ENCODE data around the gene PEAR1. TPM values are rescaled to one million over a fixed set of nuclear protein-coding genes. Genes with fewer than 3 reads are reported as not detected.

The PEAR1 gene
- total and polyA plus RNA-seq, 2 donors (not counting 1 experiment from before 2014, with no cell fraction given): 2.6 to 41.5 TPM

- Histone ChIP-seq H3K27me3 (ENCODE audit: control insufficient read depth, insufficient read depth, low read length) (peaks cover 68% of the 10 kb centered on the region), H3K4me2 (ENCODE audit: extremely low read depth, insufficient read depth, low read length) (no peak overlapping the region), H3K4me3 (replicated peaks in 1 of 4; ENCODE audit: control extremely low read depth in 1 of 4, insufficient read depth in 1 of 4, low read depth in 3 of 4, low read length in 4 of 4) (no peak overlapping the region), H3K79me2 (ENCODE audit: control insufficient read depth, insufficient read depth, low read length) (no peaks in the 10 kb centered on the region), H3K36me3 (ENCODE audit: control insufficient read depth, insufficient read depth, low read length) (no peaks in the 10 kb centered on the region), H2AFZ (ENCODE audit: low read length) (no peak overlapping the region), H3K9ac (ENCODE audit: insufficient read depth, low read length) (no peak overlapping the region), H3K4me1 (ENCODE audit: control insufficient read depth, extremely low read depth, insufficient read depth, low read length) (peaks cover 9% of the 10 kb centered on the region), H4K20me1 (ENCODE audit: control insufficient read depth, extremely low read depth, insufficient read depth, low read length) (no peaks in the 10 kb centered on the region), H3K9me3 (ENCODE audit: control insufficient read depth, insufficient read depth, low read depth, low read length) (no peaks in the 10 kb centered on the region), H3K27ac (ENCODE audit: insufficient read depth, low read length) (no peak overlapping the region)
- DNase-seq (ENCODE audit: low read depth in 2 of 2): no peak
- no peak for TF ChIP-seq EZH2 (IDR thresholded peaks at IDR 0.05; ENCODE audit: low read length, missing control alignments)
- TF ChIP-seq, protein P1, sequence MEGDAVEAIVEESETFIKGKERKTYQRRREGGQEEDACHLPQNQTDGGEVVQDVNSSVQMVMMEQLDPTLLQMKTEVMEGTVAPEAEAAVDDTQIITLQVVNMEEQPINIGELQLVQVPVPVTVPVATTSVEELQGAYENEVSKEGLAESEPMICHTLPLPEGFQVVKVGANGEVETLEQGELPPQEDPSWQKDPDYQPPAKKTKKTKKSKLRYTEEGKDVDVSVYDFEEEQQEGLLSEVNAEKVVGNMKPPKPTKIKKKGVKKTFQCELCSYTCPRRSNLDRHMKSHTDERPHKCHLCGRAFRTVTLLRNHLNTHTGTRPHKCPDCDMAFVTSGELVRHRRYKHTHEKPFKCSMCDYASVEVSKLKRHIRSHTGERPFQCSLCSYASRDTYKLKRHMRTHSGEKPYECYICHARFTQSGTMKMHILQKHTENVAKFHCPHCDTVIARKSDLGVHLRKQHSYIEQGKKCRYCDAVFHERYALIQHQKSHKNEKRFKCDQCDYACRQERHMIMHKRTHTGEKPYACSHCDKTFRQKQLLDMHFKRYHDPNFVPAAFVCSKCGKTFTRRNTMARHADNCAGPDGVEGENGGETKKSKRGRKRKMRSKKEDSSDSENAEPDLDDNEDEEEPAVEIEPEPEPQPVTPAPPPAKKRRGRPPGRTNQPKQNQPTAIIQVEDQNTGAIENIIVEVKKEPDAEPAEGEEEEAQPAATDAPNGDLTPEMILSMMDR (conservative IDR thresholded peaks at IDR 0.05 in 1 of 2, IDR thresholded peaks at IDR 0.05 in 1 of 2; ENCODE audit: low read depth in 1 of 2, low read length in 2 of 2): no peak
These were observed 36.0 kb upstream of the PEAR1 start for GRCh38 chr1:156857532-156857931.

DNA sequence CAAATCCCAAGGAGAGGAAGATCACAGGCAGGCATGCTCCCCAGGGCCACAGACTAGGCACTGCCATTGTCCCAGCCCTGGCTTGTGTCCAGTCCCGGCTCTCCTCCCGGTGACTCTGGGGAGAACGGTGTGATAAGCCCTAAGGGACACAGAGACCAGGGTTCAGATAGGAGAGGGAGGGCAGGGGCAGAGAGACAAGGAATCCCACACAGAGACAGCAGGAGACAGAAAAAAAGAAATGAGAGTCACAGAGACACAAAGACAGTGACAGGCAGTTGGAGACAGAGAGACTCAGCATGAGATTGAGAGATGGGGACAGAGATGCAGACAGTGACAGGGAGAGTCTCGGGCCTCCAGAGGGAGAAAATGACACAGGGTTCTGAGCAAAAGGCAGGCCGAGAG lies 35.0 kb upstream of the PEAR1 start:
- peaks cover 8% of the 10 kb centered on the region for H3K4me1 ChIP-seq (ENCODE audit: control insufficient read depth, extremely low read depth, insufficient read depth, low read length)
- no peak overlapping the region for H3K27ac ChIP-seq (ENCODE audit: insufficient read depth, low read length)
- no peaks in the 10 kb centered on the region for H3K79me2 ChIP-seq (ENCODE audit: control insufficient read depth, insufficient read depth, low read length)
- H3K9me3 ChIP-seq (ENCODE audit: control insufficient read depth, insufficient read depth, low read depth, low read length): no peaks in the 10 kb centered on the region
- H4K20me1 ChIP-seq (ENCODE audit: control insufficient read depth, extremely low read depth, insufficient read depth, low read length): no peaks in the 10 kb centered on the region
- H3K36me3 ChIP-seq (ENCODE audit: control insufficient read depth, insufficient read depth, low read length): no peaks in the 10 kb centered on the region
- TF ChIP-seq EZH2 (IDR thresholded peaks at IDR 0.05; ENCODE audit: low read length, missing control alignments): peak; percentile 56
- TF ChIP-seq, protein P1 (conservative IDR thresholded peaks at IDR 0.05 in 1 of 2, IDR thresholded peaks at IDR 0.05 in 1 of 2; ENCODE audit: low read depth in 1 of 2, low read length in 2 of 2): no peak
- no peak overlapping the region for H3K9ac ChIP-seq (ENCODE audit: insufficient read depth, low read length)
- no peak for DNase-seq (ENCODE audit: low read depth in 2 of 2)
- H3K4me3 ChIP-seq (replicated peaks in 1 of 4; ENCODE audit: control extremely low read depth in 1 of 4, insufficient read depth in 1 of 4, low read depth in 3 of 4, low read length in 4 of 4): peak overlapping the region in 1 of 4 experiments; percentile 47
- H3K27me3 ChIP-seq (ENCODE audit: control insufficient read depth, insufficient read depth, low read length): peaks cover 72% of the 10 kb centered on the region
- peak overlapping the region; percentile 44 for H3K4me2 ChIP-seq (ENCODE audit: extremely low read depth, insufficient read depth, low read length)
- no peak overlapping the region for H2AFZ ChIP-seq (ENCODE audit: low read length)

DNA sequence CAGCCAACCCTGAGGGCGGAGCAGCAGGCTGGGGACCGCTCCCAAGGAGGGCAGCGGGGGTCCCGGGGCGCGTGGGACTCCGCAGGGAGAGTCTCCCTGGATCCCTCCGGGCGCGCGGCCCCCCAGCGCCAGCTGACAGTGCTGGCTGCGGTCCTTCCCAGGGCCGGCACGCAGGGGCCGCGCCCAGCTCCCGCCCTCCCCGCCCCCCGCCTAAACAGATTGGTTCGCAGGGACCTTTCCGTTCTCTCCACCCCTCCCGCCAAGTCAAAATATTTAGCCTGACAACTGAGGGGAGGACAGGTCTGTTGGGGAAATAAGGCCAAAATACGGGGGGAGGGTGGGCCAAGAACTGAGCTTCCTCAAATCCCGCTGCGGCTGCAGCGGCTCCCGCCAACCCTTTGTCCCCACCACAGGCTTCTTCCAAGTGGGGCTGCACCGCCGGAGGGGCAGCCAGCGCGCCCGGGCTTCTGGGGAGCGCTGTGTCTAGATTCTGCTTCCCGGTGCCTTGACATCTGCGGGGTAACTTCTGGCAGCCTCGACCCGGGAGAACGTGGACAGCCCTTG lies 34.5 kb upstream of the PEAR1 start, which contains the start of gene INSRR:
Gene INSRR (minus strand): TSS at position 159 of the 564 bp plus-strand sequence. CDS start 496 bp downstream, outside the sequence.
- peak in 1 of 2 donors; percentile 5 for DNase-seq (ENCODE audit: low read depth in 2 of 2)
- peak; percentile 47 for TF ChIP-seq EZH2 (IDR thresholded peaks at IDR 0.05; ENCODE audit: low read length, missing control alignments)
- TF ChIP-seq, protein P1 (conservative IDR thresholded peaks at IDR 0.05 in 1 of 2, IDR thresholded peaks at IDR 0.05 in 1 of 2; ENCODE audit: low read depth in 1 of 2, low read length in 2 of 2): no peak
- Histone ChIP-seq H3K27ac (ENCODE audit: insufficient read depth, low read length) (no peak within 1 kb of the TSS), H3K36me3 (ENCODE audit: control insufficient read depth, insufficient read depth, low read length) (no peaks in the 10 kb centered on the region), H3K9me3 (ENCODE audit: control insufficient read depth, insufficient read depth, low read depth, low read length) (no peaks in the 10 kb centered on the region), H3K4me2 (ENCODE audit: extremely low read depth, insufficient read depth, low read length) (peak within 1 kb of the TSS; percentile 83), H3K4me3 (replicated peaks in 1 of 4; ENCODE audit: control extremely low read depth in 1 of 4, insufficient read depth in 1 of 4, low read depth in 3 of 4, low read length in 4 of 4) (peak within 1 kb of the TSS; percentile 10 to 47 (median 30)), H3K9ac (ENCODE audit: insufficient read depth, low read length) (no peak within 1 kb of the TSS), H3K4me1 (ENCODE audit: control insufficient read depth, extremely low read depth, insufficient read depth, low read length) (peaks cover 8% of the 10 kb centered on the region), H3K79me2 (ENCODE audit: control insufficient read depth, insufficient read depth, low read length) (no peaks in the 10 kb centered on the region), H2AFZ (ENCODE audit: low read length) (peak within 1 kb of the TSS; percentile 35), H3K27me3 (ENCODE audit: control insufficient read depth, insufficient read depth, low read length) (peaks cover 73% of the 10 kb centered on the region), H4K20me1 (ENCODE audit: control insufficient read depth, extremely low read depth, insufficient read depth, low read length) (no peaks in the 10 kb centered on the region)

All from fibroblast of lung (primary cell).